ENCODE results near the gene ATP8A2.
"Not testable (repeated sequence)": the region's sequence is repeated elsewhere in the genome, so short reads cannot be mapped to it uniquely, and the experiment has no call there.

ATP8A2 gene

DNA sequence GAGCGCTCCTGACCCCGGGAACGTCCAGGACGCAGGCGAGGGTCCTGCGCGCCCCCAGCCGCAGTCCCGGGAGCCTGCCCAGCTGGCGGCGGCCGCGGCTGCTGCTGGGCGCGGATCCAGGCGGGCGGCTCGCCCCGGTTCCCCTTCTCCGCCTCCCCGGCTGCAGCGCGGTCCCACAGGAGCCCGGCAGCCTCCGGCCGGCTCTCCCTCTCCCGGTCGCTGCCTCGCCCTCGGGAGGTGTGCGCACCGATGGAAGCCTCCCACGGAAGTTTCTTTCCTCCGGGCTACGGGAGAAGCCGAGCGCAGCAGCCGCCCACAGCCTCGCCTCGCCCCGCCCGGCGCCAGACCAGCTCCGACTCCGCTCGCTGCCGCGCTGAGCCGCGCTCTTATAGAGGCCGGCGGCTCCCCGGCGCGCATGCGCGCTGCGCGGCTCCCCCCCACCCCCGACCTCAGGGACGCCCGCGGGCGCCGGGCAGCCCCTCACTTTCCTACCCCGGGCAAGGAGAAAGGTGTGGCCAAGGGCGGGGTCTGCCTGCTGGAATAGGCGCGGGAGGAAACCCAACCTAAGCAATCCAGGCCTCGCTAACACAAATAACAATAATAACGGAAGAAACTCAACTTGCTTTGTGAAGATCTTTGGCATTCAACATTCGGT lies 680.0 kb downstream of the ATP8A2 start, which contains the start of gene SHISA2:
Gene SHISA2, minus strand, starts transcription at position 360 of the 655 bp plus-strand sequence. CDS start 1,041 bp downstream, outside the sequence.
- DNase-seq, result peak; percentile 90

DNA sequence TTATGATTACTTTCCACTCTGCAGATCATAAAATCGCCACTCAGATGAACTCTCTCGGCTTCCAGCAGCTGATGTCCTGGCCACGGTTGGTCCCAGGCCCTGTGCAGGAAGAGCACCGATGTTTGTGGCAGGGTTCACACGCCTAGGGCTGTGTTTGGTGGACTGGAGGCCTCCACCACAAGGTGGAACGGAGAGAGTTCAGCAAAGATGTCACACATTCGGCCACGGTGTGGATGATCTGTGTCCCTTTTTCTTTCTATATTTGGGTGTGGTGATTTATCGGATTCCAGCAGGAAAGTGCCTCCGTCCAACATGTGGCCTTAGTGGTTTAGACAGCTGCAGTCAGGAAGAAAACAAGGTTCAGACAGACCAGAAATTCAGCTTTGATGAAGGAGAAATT lies 680.6 kb downstream of the ATP8A2 start:
- peak; percentile 49 for DNase-seq

- DNase-seq, result no peak
Measured at GRCh38 chr13:26053418-26053980, 681.7 kb downstream of the ATP8A2 start.

- DNase-seq, result no peak
Measured at GRCh38 chr13:26054896-26055295, 683.1 kb downstream of the ATP8A2 start.

GRCh38 chr13:26058704-26059103 lies 686.9 kb downstream of the ATP8A2 start:
- DNase-seq, result no peak

DNA sequence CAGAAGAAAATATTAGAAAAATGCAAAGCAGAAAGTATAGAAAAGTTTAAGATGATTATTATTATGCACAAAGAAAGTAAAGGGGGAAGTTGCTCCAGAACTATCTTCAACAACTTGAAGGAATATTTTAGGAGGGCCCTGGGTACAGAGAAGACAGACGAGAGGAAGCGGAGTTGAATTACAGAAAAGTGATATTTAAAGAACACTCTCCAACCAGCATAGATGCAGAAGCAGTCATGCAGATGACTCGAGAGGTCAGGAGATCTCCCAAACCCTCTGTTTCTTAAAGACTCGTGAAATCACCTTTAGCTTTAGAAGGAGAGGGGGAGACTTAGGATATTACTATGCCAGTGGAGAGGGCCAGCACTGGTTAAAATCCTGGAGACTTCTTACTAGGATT lies 688.6 kb downstream of the ATP8A2 start:
- DNase-seq, result no peak

DNA sequence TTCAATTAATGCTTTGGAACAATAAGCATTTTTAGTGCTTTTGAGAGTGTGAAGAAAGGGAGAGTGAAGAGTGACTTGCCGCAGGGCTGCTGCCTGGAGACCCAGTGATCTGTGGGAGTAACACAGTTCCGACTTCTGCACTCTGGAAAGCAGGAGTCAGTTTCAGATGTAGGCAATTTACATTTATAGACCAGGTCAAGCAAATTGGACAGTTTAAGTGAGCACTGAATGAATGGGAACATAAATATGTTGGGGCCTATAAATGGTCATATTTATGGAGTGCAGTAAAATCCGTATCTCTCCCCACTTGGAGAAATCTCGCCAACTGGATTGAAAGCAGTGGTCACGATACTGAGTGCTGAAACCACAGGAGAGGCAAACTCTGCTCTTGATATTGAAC lies 689.5 kb downstream of the ATP8A2 start:
- no peak for DNase-seq

DNA sequence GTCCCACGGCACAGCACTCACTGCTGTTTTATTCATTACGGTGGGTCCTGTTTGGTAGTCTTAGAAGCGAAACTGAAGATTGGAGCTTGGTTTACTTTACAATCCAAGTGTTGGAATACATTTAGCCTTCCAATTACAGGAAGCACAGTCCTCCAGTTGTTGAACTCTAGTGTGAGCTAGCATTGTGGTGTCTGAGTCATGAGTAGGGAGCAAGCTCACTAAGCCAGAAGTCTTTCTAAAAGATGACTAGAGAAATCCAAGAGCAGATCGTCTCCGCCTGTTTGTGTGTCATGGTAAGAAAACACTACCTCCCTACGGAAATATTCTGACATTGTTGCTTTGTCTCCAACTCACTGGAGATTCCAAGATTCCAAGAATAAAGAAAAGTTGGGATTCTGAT lies 690.2 kb downstream of the ATP8A2 start:
- no peak for DNase-seq

DNA sequence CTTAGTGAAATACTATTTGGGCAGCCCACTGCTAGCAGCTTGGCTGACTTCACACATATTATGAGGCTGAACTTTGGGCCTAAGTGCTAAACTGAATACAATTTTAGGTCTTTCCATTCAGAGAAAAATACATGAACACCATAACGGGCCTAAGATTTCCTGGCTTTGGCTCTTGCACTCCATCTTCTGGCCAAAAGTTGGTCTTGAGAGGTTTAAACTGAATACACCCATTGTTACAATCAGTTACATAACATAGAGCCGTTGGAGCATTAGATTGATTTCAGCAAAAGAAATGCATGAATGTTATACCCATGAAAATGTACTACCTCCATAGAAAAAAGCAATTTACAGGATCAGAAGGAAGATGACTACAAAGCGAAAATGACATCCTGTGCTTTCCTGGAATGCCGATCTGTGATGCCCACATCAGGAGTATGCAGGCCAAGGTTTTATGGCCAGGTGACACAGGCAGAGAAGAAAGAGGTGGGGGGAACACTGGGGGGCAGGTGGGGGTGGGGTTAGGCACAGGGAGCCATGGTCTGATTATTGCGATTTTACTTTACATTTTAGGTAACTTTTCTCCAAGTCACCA lies 691.2 kb downstream of the ATP8A2 start:
- peak; percentile 85 for DNase-seq

DNA sequence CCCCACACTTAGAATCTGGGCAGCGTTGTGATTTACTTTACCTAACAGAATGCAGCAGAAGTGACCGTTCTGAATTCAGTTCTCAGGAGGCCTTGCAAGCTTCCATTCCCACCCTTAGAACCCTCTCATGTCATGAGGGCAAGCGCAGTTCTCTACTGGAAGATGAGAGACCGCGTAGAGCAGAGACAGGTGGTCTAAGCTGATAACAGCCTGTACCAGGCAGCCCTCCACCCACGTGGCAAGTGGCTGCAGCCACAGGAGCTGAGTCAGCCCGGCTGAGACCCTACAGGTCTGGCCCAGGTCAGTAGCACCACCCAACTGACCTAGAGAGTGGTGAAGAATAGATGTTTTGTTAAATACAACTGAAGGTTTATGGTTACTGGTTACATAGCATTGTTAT lies 694.7 kb downstream of the ATP8A2 start:
- DNase-seq, result peak; percentile 23

GRCh38 chr13:26067601-26068000 lies 695.8 kb downstream of the ATP8A2 start:
- no peak for DNase-seq

- DNase-seq, result not testable (repeated sequence)
Measured at GRCh38 chr13:26068372-26068771, 696.6 kb downstream of the ATP8A2 start.

DNA sequence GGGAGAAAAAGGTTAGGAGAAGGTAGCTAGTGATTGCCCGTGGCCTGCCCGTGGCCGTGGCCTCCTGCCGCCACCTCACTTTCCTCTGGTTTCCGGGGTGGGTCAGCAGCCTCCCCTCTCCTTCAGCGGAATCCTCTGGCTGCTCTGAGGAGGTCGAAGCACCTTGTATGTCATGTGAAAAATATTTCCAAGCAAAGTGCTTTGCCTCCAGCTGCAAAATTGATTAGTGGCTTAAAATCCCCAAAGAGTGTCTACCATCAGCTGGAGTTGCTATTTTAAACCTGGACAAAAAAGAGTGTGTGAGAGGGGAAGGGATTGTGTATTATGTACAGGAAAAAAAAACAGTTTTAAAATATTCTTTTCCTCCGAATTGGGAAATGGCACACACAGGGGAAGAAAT lies 697.9 kb downstream of the ATP8A2 start:
- DNase-seq, result not testable (repeated sequence)

DNA sequence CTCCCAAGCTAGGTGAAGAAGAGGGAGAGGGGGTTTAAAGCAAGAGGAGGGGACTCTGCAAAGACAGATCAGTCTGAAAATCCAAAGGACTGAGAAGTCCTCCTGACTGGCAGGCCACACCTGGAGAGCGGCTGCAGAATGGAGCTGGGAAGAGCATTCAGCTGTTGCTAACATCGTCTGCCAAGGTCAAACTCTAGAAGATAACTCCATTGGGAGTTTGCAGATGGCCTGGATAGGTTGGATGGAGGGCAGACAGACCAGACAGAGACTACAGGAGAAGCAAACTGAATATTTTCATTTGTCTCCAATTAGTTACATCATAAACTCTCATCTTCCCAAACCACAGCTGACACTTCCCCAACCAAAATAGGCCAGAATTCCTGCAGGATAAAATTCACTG lies 699.9 kb downstream of the ATP8A2 start:
- DNase-seq, result no peak

- DNase-seq, result not testable (repeated sequence)
Measured at GRCh38 chr13:26072335-26072734, 700.6 kb downstream of the ATP8A2 start.

GRCh38 chr13:26074706-26075105 lies 702.9 kb downstream of the ATP8A2 start:
- no peak for DNase-seq
